Activated CD4-positive, alpha-beta T cell treated with anti-CD3 and anti-CD28 coated beads, Interleukin-2, amount 10 ng/mL, durations not matched to agents 7 days and 5 days (primary cell): ENCODE data around the gene UBE2I. TPM values are rescaled to one million over a fixed set of nuclear protein-coding genes. Genes with fewer than 3 reads are reported as not detected.
"Not testable (repeated sequence)": the region's sequence is repeated elsewhere in the genome, so short reads cannot be mapped to it uniquely, and the experiment has no call there.

Source experiments
- CTCF ChIA-PET: fragments of 350-600 bp; sonication (Branson Sonifier 250); formaldehyde crosslinking; loops from one replicate; lab custom pipeline; 2021; ENCODE audit warnings: antibody characterized with exemption; lab: Charles Lee
- POLR2A ChIA-PET: fragments of 350-600 bp; sonication (Branson Sonifier 250); formaldehyde crosslinking; loops from one replicate; lab custom pipeline; 2021; ENCODE audit warnings: antibody characterized with exemption; lab: Charles Lee
- DNase-seq: peaks from one replicate; pipeline ENCODE4 v3.0.0-alpha.2; 2020
- H3K27ac Mint-ChIP-seq: one replicate; pipeline ENCODE4 v1.8.0; 2021; ENCODE audit warnings: mild to moderate bottlenecking, moderate library complexity, mixed read lengths
- H3K27me3 Mint-ChIP-seq: one replicate; pipeline ENCODE4 v1.8.0; 2021; ENCODE audit warnings: mixed read lengths
- H3K36me3 Mint-ChIP-seq: one replicate; pipeline ENCODE4 v1.8.0; 2021; ENCODE audit warnings: low read depth, mixed read lengths
- H3K4me1 Mint-ChIP-seq: one replicate; pipeline ENCODE4 v1.8.0; 2021; ENCODE audit warnings: mixed read lengths
- H3K4me3 Mint-ChIP-seq: one replicate; pipeline ENCODE4 v1.8.0; 2021; ENCODE audit warnings: mild to moderate bottlenecking, moderate library complexity, mixed read lengths
- H3K9me3 Mint-ChIP-seq: one replicate; pipeline ENCODE4 v1.8.0; 2021; ENCODE audit warnings: mixed read lengths
- total RNA-seq, 2 experiments: library from RNA; stranded (reverse); gene quantifications; one replicate each; pipeline ENCODE4 v1.2.3, GENCODE V29; 2021

Gene UBE2I
- total RNA-seq, 2 experiments from 2014 or later: 204 to 222 TPM

GRCh38 chr16:1324286-1324826 lies 14.9 kb downstream of the UBE2I start:
- Mint-ChIP-seq H3K9me3 (no peaks in the 10 kb centered on the region), H3K4me3 (no peak overlapping the region), H3K36me3 (peaks cover 29% of the 10 kb centered on the region), H3K4me1 (no peaks in the 10 kb centered on the region), H3K27ac (no peak overlapping the region), H3K27me3 (no peaks in the 10 kb centered on the region)
- ChIA-PET CTCF (no interaction called here), POLR2A (no interaction called here)
- DNase-seq: no peak

GRCh38 chr16:1325261-1325660 lies 15.8 kb downstream of the UBE2I start:
- no peaks in the 10 kb centered on the region for H3K27me3 Mint-ChIP-seq
- H3K4me1 Mint-ChIP-seq: no peaks in the 10 kb centered on the region
- ChIA-PET POLR2A (no interaction called here), CTCF (no interaction called here)
- peaks cover 22% of the 10 kb centered on the region for H3K36me3 Mint-ChIP-seq
- no peak overlapping the region for H3K4me3 Mint-ChIP-seq
- DNase-seq: no peak
- no peak overlapping the region for H3K27ac Mint-ChIP-seq
- no peaks in the 10 kb centered on the region for H3K9me3 Mint-ChIP-seq

- DNase-seq: no peak
- H3K9me3 Mint-ChIP-seq: no peaks in the 10 kb centered on the region
- peaks cover 18% of the 10 kb centered on the region for H3K36me3 Mint-ChIP-seq
- H3K27me3 Mint-ChIP-seq: no peaks in the 10 kb centered on the region
- H3K4me3 Mint-ChIP-seq: no peak overlapping the region
- no peaks in the 10 kb centered on the region for H3K4me1 Mint-ChIP-seq
- ChIA-PET POLR2A (no interaction called here), CTCF (interaction anchor here (1.5 kb wide), 1 partner anchor 38 kb away, joined by 3 read pairs; no protein-coding TSS in a partner anchor)
- no peak overlapping the region for H3K27ac Mint-ChIP-seq
These were observed 16.4 kb downstream of the UBE2I start for GRCh38 chr16:1325673-1326371.

DNA sequence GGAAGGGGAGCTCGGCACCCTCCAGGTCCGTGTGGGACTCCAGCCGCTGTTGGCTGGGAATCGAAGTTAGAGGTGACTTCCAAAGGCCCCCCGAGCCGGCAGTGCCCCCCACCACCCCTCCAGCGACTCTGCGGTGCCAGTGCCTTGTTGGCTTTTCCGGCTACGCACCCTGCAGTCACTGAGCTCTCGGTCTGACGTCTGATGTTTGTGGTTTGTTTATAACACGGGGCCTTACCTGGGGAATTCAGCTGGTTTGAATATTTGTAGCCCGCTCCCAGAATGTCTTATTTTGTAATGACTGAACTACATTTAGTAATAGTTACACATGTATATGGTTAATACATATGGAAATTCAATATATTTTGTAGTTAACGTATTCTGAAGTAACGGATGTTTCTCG lies 17.0 kb downstream of the UBE2I start:
- Mint-ChIP-seq H3K27ac (no peak overlapping the region), H3K4me3 (no peak overlapping the region), H3K27me3 (no peaks in the 10 kb centered on the region), H3K4me1 (peaks cover 3% of the 10 kb centered on the region), H3K9me3 (no peaks in the 10 kb centered on the region), H3K36me3 (peaks cover 14% of the 10 kb centered on the region)
- ChIA-PET POLR2A (no interaction called here), CTCF (interaction anchor here (1.5 kb wide), 1 partner anchor 39 kb away, joined by 3 read pairs; no protein-coding TSS in a partner anchor)
- DNase-seq: no peak

DNA sequence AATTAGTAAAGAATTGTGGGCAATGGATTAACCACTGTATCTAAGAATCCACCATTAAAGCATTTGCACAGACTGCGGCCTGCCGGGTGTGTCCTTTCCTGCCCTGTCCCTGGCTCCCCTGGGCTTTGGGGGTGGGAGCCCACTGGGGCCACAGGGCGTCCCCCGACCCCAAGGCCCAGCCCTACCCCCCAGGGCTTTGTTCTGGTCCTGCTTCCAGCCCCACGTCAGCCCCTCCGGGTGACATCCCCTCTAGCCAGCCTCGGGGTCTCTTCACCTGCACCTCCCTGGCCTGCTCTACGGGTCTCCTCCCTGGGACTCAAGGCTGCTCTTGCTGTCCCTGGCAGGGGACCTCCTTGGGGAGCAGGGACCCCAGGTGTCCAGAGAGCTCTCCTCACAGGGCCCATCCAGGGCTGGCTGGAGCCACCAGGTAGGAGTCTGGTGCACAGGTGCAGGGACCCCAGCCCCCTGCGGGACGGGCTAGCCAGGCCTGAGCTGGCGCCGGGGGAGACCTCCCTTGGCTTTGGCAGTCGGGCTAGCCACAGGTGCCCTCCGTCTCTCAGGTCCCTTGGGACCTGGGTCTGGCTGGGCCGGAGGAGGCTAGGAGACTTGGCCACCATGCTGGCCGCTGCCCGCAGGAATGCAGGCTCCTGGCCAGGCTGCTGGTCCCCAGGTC lies 17.6 kb downstream of the UBE2I start:
- CTCF ChIA-PET: interaction anchor here (1.5 kb wide), 1 partner anchor 40 kb away, joined by 3 read pairs; no protein-coding TSS in a partner anchor
- H3K27ac Mint-ChIP-seq: no peak overlapping the region

DNA sequence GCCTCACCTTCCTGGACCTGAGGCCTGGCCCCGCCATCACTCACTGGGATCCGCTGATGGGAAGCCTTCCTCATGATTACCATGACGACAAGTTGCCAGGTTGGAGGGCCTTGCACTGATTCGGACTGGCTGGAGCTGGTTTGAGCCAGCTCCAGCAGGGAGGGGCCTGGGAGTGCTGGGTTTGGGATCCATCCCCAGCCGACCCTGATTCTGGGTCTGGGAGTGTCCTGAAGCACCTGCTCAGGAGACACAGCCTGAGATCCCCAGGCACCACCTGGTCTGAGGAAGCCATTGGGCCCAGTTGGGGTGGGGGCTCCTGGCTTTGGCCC lies 18.1 kb downstream of the UBE2I start:
- POLR2A ChIA-PET: no interaction called here
- H3K9me3 Mint-ChIP-seq: no peaks in the 10 kb centered on the region
- CTCF ChIA-PET: interaction anchor here (1.5 kb wide), 1 partner anchor 40 kb away, joined by 3 read pairs; no protein-coding TSS in a partner anchor
- no peak for DNase-seq
- peaks cover 12% of the 10 kb centered on the region for H3K27me3 Mint-ChIP-seq
- H3K4me1 Mint-ChIP-seq: peaks cover 15% of the 10 kb centered on the region
- H3K27ac Mint-ChIP-seq: no peak overlapping the region
- peaks cover 12% of the 10 kb centered on the region for H3K36me3 Mint-ChIP-seq
- no peak overlapping the region for H3K4me3 Mint-ChIP-seq

More for the DNA sequence above, 17.6 kb downstream of the UBE2I start:
- H3K4me1 Mint-ChIP-seq: peaks cover 10% of the 10 kb centered on the region
- no peak overlapping the region for H3K4me3 Mint-ChIP-seq
- no peak for DNase-seq
- peaks cover 14% of the 10 kb centered on the region for H3K36me3 Mint-ChIP-seq
- H3K27me3 Mint-ChIP-seq: peaks cover 7% of the 10 kb centered on the region
- no peaks in the 10 kb centered on the region for H3K9me3 Mint-ChIP-seq
- POLR2A ChIA-PET: no interaction called here

DNA sequence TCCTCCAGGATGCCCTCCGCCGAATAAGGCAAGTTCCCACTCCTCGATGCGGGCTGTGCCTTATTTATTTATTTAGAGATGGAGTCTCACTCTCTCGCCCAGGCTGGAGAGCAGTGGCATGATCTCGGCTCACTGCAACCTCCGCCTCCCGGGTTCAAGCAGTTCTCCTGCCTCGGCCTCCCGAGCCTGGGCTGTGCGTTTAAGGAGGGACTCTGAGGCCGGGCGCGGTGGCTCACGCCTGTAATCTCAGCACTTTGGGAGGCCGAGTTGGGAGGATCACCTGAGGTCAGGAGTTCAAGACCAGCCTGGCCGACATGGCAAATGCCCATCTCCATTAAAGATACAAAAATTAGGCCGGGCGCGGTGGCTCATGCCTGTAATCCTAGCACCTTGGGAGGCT lies 18.7 kb downstream of the UBE2I start:
- POLR2A ChIA-PET, DNase-seq, CTCF ChIA-PET, H3K27ac Mint-ChIP-seq, H3K9me3 Mint-ChIP-seq, H3K4me3 Mint-ChIP-seq: not testable (repeated sequence)
- Mint-ChIP-seq H3K36me3 (peaks cover 12% of the 10 kb centered on the region), H3K4me1 (peaks cover 17% of the 10 kb centered on the region), H3K27me3 (peaks cover 14% of the 10 kb centered on the region)

DNA sequence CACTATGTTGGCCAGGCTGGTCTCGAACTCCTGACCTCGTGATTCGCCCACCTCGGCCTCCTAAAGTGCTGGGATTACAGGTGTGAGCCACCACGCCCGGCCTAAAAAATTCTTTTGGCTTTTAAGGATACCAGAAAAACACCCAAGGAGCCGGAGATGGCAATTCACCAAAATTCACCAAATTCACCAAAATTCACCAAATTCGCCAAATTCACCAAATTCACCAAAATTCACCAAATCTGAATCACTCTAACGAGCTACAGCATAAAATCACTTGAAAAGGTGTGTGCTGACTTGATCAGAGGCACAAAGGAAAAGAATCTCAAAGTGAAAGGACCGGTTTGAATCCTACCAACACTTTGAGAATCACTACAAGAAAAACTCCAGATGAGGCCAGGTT lies 19.5 kb downstream of the UBE2I start:
- CTCF ChIA-PET: not testable (repeated sequence)

GRCh38 chr16:1330260-1330914 lies 21.0 kb downstream of the UBE2I start:
- peaks cover 25% of the 10 kb centered on the region for H3K27me3 Mint-ChIP-seq
- no peaks in the 10 kb centered on the region for H3K9me3 Mint-ChIP-seq
- H3K4me1 Mint-ChIP-seq: peaks cover 17% of the 10 kb centered on the region
- no peaks in the 10 kb centered on the region for H3K36me3 Mint-ChIP-seq
- no peak overlapping the region for H3K27ac Mint-ChIP-seq
- CTCF ChIA-PET: interaction anchor here (0.6 to 1.0 kb wide), 3 partner anchors 12 to 951 kb away, joined by 3 to 5 read pairs (median 3); no protein-coding TSS in a partner anchor
- no peak overlapping the region for H3K4me3 Mint-ChIP-seq
- POLR2A ChIA-PET: no interaction called here
- no peak for DNase-seq

More for the DNA sequence above, 19.5 kb downstream of the UBE2I start:
- H3K27ac Mint-ChIP-seq, H3K9me3 Mint-ChIP-seq, POLR2A ChIA-PET, H3K4me3 Mint-ChIP-seq, DNase-seq, H3K36me3 Mint-ChIP-seq: not testable (repeated sequence)
- peaks cover 17% of the 10 kb centered on the region for H3K4me1 Mint-ChIP-seq
- H3K27me3 Mint-ChIP-seq: peaks cover 14% of the 10 kb centered on the region

- CTCF ChIA-PET: interaction anchor here (1.0 kb wide), 1 partner anchor 14 kb away, joined by 3 read pairs; no protein-coding TSS in a partner anchor
- peak overlapping the region; percentile 41 for H3K4me3 Mint-ChIP-seq
- no peaks in the 10 kb centered on the region for H3K36me3 Mint-ChIP-seq
- POLR2A ChIA-PET: no interaction called here
- peak overlapping the region; percentile 42 for H3K27ac Mint-ChIP-seq
- peaks cover 33% of the 10 kb centered on the region for H3K27me3 Mint-ChIP-seq
- H3K9me3 Mint-ChIP-seq: no peaks in the 10 kb centered on the region
- DNase-seq: no peak
- peaks cover 17% of the 10 kb centered on the region for H3K4me1 Mint-ChIP-seq
These were observed 21.7 kb downstream of the UBE2I start for GRCh38 chr16:1330931-1331711.

- CTCF ChIA-PET: no interaction called here
- H3K27me3 Mint-ChIP-seq: peaks cover 36% of the 10 kb centered on the region
- H3K4me1 Mint-ChIP-seq: peaks cover 17% of the 10 kb centered on the region
- POLR2A ChIA-PET: interaction anchor here (0.6 kb wide), 1 partner anchor 9 kb away, joined by 3 read pairs; no protein-coding TSS in a partner anchor
- peak overlapping the region; percentile 41 for H3K4me3 Mint-ChIP-seq
- peak; percentile 83 for DNase-seq
- H3K9me3 Mint-ChIP-seq: no peaks in the 10 kb centered on the region
- no peaks in the 10 kb centered on the region for H3K36me3 Mint-ChIP-seq
- H3K27ac Mint-ChIP-seq: peak overlapping the region; percentile 72
These were observed 22.5 kb downstream of the UBE2I start for GRCh38 chr16:1331712-1332617.
